ENCODE results near the gene NDRG2.
"Not testable (repeated sequence)": the region's sequence is repeated elsewhere in the genome, so short reads cannot be mapped to it uniquely, and the experiment has no call there.

Gene NDRG2

GRCh38 chr14:20985650-20986049 is 39.2 kb downstream of the NDRG2 start:
- not testable (repeated sequence) for H3K27ac Mint-ChIP-seq (ENCODE audit: low read depth); H3K4me3 Mint-ChIP-seq; H3K4me1 Mint-ChIP-seq; H3K36me3 Mint-ChIP-seq (ENCODE audit: insufficient read depth); DNase-seq (ENCODE audit: low spot score in 2 of 2); ATAC-seq (replicated peaks; ENCODE audit: extremely low read depth, poor library complexity, severe bottlenecking); H3K9me3 Mint-ChIP-seq
- peaks cover 23% of the 10 kb centered on the region for H3K27me3 Mint-ChIP-seq

- Mint-ChIP-seq H3K27ac (ENCODE audit: low read depth) (no peak overlapping the region), H3K9me3 (no peaks in the 10 kb centered on the region), H3K36me3 (ENCODE audit: insufficient read depth) (peaks cover 2% of the 10 kb centered on the region), H3K4me1 (no peaks in the 10 kb centered on the region), H3K27me3 (peaks cover 46% of the 10 kb centered on the region), H3K4me3 (no peak overlapping the region)
- no peak for ATAC-seq (replicated peaks; ENCODE audit: extremely low read depth, poor library complexity, severe bottlenecking)
- no peak for DNase-seq (ENCODE audit: low spot score in 2 of 2)
Measured at GRCh38 chr14:20982646-20983369, 42.1 kb downstream of the NDRG2 start.

GRCh38 chr14:20980906-20981305 is 44.0 kb downstream of the NDRG2 start:
- Mint-ChIP-seq H3K4me1 (no peaks in the 10 kb centered on the region), H3K9me3 (no peaks in the 10 kb centered on the region), H3K27me3 (peaks cover 46% of the 10 kb centered on the region), H3K4me3 (no peak overlapping the region), H3K36me3 (ENCODE audit: insufficient read depth) (peaks cover 2% of the 10 kb centered on the region), H3K27ac (ENCODE audit: low read depth) (no peak overlapping the region)
- ATAC-seq (replicated peaks; ENCODE audit: extremely low read depth, poor library complexity, severe bottlenecking) (no peak), DNase-seq (ENCODE audit: low spot score in 2 of 2) (no peak)

GRCh38 chr14:20978687-20979086 is 46.2 kb downstream of the NDRG2 start:
- H3K4me3 Mint-ChIP-seq: no peak overlapping the region
- H3K4me1 Mint-ChIP-seq: no peaks in the 10 kb centered on the region
- H3K27ac Mint-ChIP-seq (ENCODE audit: low read depth): no peak overlapping the region
- DNase-seq (ENCODE audit: low spot score in 2 of 2) (no peak), ATAC-seq (replicated peaks; ENCODE audit: extremely low read depth, poor library complexity, severe bottlenecking) (no peak)
- H3K27me3 Mint-ChIP-seq: peaks cover 36% of the 10 kb centered on the region
- no peaks in the 10 kb centered on the region for H3K9me3 Mint-ChIP-seq
- H3K36me3 Mint-ChIP-seq (ENCODE audit: insufficient read depth): peaks cover under 1% of the 10 kb centered on the region

- no peaks in the 10 kb centered on the region for H3K9me3 Mint-ChIP-seq
- no peaks in the 10 kb centered on the region for H3K36me3 Mint-ChIP-seq (ENCODE audit: insufficient read depth)
- H3K27ac Mint-ChIP-seq (ENCODE audit: low read depth): no peak overlapping the region
- DNase-seq (ENCODE audit: low spot score in 2 of 2): no peak
- no peak overlapping the region for H3K4me3 Mint-ChIP-seq
- H3K4me1 Mint-ChIP-seq: peaks cover 5% of the 10 kb centered on the region
- H3K27me3 Mint-ChIP-seq: peaks cover 39% of the 10 kb centered on the region
- ATAC-seq (replicated peaks; ENCODE audit: extremely low read depth, poor library complexity, severe bottlenecking): no peak
Measured at GRCh38 chr14:20976291-20976690, 48.6 kb downstream of the NDRG2 start.

GRCh38 chr14:20973501-20973900 is 51.4 kb downstream of the NDRG2 start:
- no peak overlapping the region for H3K4me3 Mint-ChIP-seq
- no peaks in the 10 kb centered on the region for H3K9me3 Mint-ChIP-seq
- no peak for DNase-seq (ENCODE audit: low spot score in 2 of 2)
- H3K36me3 Mint-ChIP-seq (ENCODE audit: insufficient read depth): peaks cover 4% of the 10 kb centered on the region
- H3K27ac Mint-ChIP-seq (ENCODE audit: low read depth): no peak overlapping the region
- H3K4me1 Mint-ChIP-seq: peaks cover 11% of the 10 kb centered on the region
- peaks cover 25% of the 10 kb centered on the region for H3K27me3 Mint-ChIP-seq
- no peak for ATAC-seq (replicated peaks; ENCODE audit: extremely low read depth, poor library complexity, severe bottlenecking)

GRCh38 chr14:20971705-20972021 is 53.2 kb downstream of the NDRG2 start:
- no peak overlapping the region for H3K27ac Mint-ChIP-seq (ENCODE audit: low read depth)
- peaks cover 4% of the 10 kb centered on the region for H3K36me3 Mint-ChIP-seq (ENCODE audit: insufficient read depth)
- H3K9me3 Mint-ChIP-seq: no peaks in the 10 kb centered on the region
- H3K27me3 Mint-ChIP-seq: peaks cover 40% of the 10 kb centered on the region
- peaks cover 11% of the 10 kb centered on the region for H3K4me1 Mint-ChIP-seq
- peak overlapping the region; percentile 80 for H3K4me3 Mint-ChIP-seq
- ATAC-seq (replicated peaks; ENCODE audit: extremely low read depth, poor library complexity, severe bottlenecking) (peak; percentile 35), DNase-seq (ENCODE audit: low spot score in 2 of 2) (no peak)

GRCh38 chr14:20970983-20971704 is 53.7 kb downstream of the NDRG2 start:
- Mint-ChIP-seq H3K36me3 (ENCODE audit: insufficient read depth) (peaks cover 4% of the 10 kb centered on the region), H3K4me3 (peak overlapping the region; percentile 80), H3K27me3 (peaks cover 45% of the 10 kb centered on the region), H3K9me3 (no peaks in the 10 kb centered on the region), H3K27ac (ENCODE audit: low read depth) (peak overlapping the region; percentile 20), H3K4me1 (peaks cover 11% of the 10 kb centered on the region)
- ATAC-seq (replicated peaks; ENCODE audit: extremely low read depth, poor library complexity, severe bottlenecking) (peak; percentile 89), DNase-seq (ENCODE audit: low spot score in 2 of 2) (peak; percentile 60 to 70)

- DNase-seq (ENCODE audit: low spot score in 2 of 2) (no peak), ATAC-seq (replicated peaks; ENCODE audit: extremely low read depth, poor library complexity, severe bottlenecking) (no peak)
- Mint-ChIP-seq H3K4me3 (peak overlapping the region; percentile 80), H3K36me3 (ENCODE audit: insufficient read depth) (peaks cover 4% of the 10 kb centered on the region), H3K4me1 (peaks cover 11% of the 10 kb centered on the region), H3K27me3 (peaks cover 49% of the 10 kb centered on the region), H3K9me3 (no peaks in the 10 kb centered on the region), H3K27ac (ENCODE audit: low read depth) (no peak overlapping the region)
Measured at GRCh38 chr14:20970647-20970982, 54.2 kb downstream of the NDRG2 start.

- DNase-seq (ENCODE audit: low spot score in 2 of 2): no peak
- no peak for ATAC-seq (replicated peaks; ENCODE audit: extremely low read depth, poor library complexity, severe bottlenecking)
- Mint-ChIP-seq H3K27me3 (peaks cover 62% of the 10 kb centered on the region), H3K27ac (ENCODE audit: low read depth) (no peak overlapping the region), H3K4me3 (no peak overlapping the region), H3K9me3 (no peaks in the 10 kb centered on the region), H3K36me3 (ENCODE audit: insufficient read depth) (peaks cover 4% of the 10 kb centered on the region), H3K4me1 (peaks cover 11% of the 10 kb centered on the region)
Measured at GRCh38 chr14:20969336-20969735, 55.5 kb downstream of the NDRG2 start.

Data from central memory CD8-positive, alpha-beta T cell (primary cell).